GM12873 (cell line): ENCODE data around the gene JAKMIP2.

Source experiments
- TF ChIP-seq, protein P1 (sequence below): IDR thresholded peaks from 2 replicates; pipeline ENCODE4 v1.5.1; 2012; ENCODE audit warnings: low read depth, mild to moderate bottlenecking, moderate library complexity, low read length, control low read depth; ENCODE audit not compliant: insufficient read depth; ENCODE audit errors: missing control alignments

JAKMIP2 gene

GRCh38 chr5:147666419-147666818, 116.1 kb downstream of the JAKMIP2 start:
- TF ChIP-seq, protein P1, sequence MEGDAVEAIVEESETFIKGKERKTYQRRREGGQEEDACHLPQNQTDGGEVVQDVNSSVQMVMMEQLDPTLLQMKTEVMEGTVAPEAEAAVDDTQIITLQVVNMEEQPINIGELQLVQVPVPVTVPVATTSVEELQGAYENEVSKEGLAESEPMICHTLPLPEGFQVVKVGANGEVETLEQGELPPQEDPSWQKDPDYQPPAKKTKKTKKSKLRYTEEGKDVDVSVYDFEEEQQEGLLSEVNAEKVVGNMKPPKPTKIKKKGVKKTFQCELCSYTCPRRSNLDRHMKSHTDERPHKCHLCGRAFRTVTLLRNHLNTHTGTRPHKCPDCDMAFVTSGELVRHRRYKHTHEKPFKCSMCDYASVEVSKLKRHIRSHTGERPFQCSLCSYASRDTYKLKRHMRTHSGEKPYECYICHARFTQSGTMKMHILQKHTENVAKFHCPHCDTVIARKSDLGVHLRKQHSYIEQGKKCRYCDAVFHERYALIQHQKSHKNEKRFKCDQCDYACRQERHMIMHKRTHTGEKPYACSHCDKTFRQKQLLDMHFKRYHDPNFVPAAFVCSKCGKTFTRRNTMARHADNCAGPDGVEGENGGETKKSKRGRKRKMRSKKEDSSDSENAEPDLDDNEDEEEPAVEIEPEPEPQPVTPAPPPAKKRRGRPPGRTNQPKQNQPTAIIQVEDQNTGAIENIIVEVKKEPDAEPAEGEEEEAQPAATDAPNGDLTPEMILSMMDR, result no peak

- TF ChIP-seq, protein P1, result no peak
Measured at GRCh38 chr5:147661541-147661940, 121.0 kb downstream of the JAKMIP2 start.

DNA sequence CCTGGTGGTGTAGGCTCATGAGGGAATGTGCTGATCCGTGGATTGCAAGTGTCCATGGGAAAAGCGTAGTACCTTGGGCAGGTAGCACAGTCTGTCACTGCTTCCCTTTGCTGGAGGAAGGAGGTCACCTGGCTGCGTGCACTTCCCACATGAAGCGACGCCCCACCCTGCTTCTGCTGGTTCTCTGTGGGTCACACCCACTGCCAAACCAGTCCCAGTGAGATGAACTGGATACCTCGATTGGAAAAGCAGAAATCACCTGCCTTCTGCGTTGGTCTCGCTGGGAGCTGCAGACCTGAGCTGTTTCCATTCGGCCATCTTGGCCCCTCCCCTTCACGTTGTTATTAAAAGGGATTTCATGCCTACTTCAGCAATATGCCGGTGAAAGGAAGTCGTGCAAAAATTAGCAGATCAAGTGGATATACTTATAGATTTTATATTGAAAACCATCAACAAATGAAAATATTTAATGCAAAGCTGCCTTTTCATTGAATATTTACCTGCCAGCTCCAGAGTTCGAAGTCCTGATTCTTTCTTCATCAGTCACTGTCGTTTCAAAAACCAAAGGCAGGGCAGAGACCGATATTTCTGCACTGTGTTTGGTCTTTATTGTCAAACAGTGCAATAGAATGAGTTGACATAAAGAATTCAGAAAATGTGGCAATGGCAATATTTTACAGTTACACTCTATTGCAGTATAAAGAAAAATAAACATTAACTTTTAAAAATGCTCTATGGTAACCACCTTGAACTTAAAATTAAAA, 123.2 kb downstream of the JAKMIP2 start:
- TF ChIP-seq, protein P1, result no peak

DNA sequence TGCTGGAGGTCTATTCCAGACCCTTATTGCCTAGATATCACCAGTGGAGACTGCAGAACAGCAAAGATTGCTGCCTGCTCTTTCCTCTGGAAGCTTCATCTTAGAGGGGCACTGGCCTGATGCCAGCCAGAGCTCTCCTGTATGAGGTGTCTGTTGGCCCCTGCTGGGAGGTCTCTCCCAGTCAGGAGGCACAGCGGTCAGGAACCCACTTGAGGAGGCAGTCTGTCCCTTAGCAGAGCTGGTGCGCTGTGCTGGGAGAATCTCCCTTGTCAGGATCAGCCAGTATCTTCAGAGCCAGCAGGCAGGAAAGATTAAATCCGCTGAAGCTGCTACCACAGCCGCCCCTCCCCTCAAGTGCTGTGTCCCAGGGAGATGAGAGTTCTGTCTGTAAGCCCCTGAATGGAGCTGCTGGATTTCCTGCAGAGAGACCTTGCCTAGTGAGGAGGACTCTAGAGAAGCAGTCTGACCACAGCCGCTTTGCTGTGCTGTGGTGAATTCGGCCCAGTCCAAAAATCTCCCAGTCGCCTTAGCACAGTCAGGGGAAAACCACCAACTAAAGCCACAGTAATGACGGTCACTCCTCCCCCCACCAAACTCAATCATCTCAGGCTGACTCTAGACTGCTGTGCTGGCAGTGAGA, 124.1 kb downstream of the JAKMIP2 start:
- TF ChIP-seq, protein P1, result no peak

GRCh38 chr5:147648597-147648996, 133.9 kb downstream of the JAKMIP2 start:
- TF ChIP-seq, protein P1, result no peak

DNA sequence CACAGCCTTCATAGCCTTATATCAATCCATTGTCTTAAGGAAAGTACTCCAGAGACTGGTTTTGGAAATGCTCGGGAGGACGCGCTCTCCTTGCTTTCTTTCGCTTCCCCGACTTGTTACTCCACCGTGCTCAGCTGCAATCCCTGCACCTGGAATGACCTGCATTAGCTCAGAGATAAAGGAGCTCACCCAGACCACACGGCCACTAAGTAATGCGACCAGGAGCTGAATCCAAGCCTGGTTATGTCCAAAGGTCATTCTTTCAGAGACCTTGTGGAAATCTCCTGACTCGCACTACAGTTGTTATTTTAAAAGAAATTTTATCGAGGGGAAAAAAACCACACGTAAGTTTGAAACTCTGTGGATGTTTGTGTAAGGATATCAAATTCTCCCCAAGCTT, 137.3 kb downstream of the JAKMIP2 start:
- TF ChIP-seq, protein P1, result no peak

GRCh38 chr5:147644460-147644859, 138.1 kb downstream of the JAKMIP2 start:
- TF ChIP-seq, protein P1, result no peak
